NCI-H524 treated with DMSO at 0.1 percent for 48 hours (cell line): Measurements from ENCODE around the gene CATSPERB.
A peak's percentile ranks its signal among the peaks of the same experiment; 100 is the strongest.
"Not testable (repeated sequence)": the region's sequence is repeated elsewhere in the genome, so short reads cannot be mapped to it uniquely, and the experiment has no call there.

ENCODE experiments used
- DNase-seq: peaks from one replicate; lab custom pipeline; 2025; lab: John Stamatoyannopoulos, UW

The CATSPERB gene

GRCh38 chr14:91731986-91732385, at the start of gene CATSPERB:
TSS of gene CATSPERB (minus strand) at chr14:91732086. CDS start at chr14:91729479, 2,607 bp downstream.
- DNase-seq, result no peak

GRCh38 chr14:91780452-91780851, 48.6 kb upstream of the CATSPERB start:
- DNase-seq, result no peak

- DNase-seq, result no peak
Measured at GRCh38 chr14:91778217-91778616, 46.3 kb upstream of the CATSPERB start.

GRCh38 chr14:91774140-91775096, 42.5 kb upstream of the CATSPERB start:
- no peak for DNase-seq

GRCh38 chr14:91770185-91770584, 38.3 kb upstream of the CATSPERB start:
- no peak for DNase-seq

- no peak for DNase-seq
Measured at GRCh38 chr14:91755570-91756295, 23.8 kb upstream of the CATSPERB start.

GRCh38 chr14:91754819-91755218, 22.9 kb upstream of the CATSPERB start:
- DNase-seq, result no peak

- DNase-seq, result no peak
Measured at GRCh38 chr14:91754185-91754584, 22.3 kb upstream of the CATSPERB start.

- no peak for DNase-seq
Measured at GRCh38 chr14:91753501-91754128, 21.7 kb upstream of the CATSPERB start.

- no peak for DNase-seq
Measured at GRCh38 chr14:91752961-91753360, 21.1 kb upstream of the CATSPERB start.

- no peak for DNase-seq
Measured at GRCh38 chr14:91751719-91752118, 19.8 kb upstream of the CATSPERB start.

GRCh38 chr14:91750634-91751198, 18.8 kb upstream of the CATSPERB start:
- no peak for DNase-seq

GRCh38 chr14:91749868-91750267, 18.0 kb upstream of the CATSPERB start:
- peak; percentile 51 for DNase-seq

GRCh38 chr14:91748049-91748448, 16.2 kb upstream of the CATSPERB start:
- DNase-seq, result no peak

- DNase-seq, result no peak
Measured at GRCh38 chr14:91745344-91745743, 13.5 kb upstream of the CATSPERB start.

GRCh38 chr14:91744068-91744480, 12.2 kb upstream of the CATSPERB start:
- no peak for DNase-seq

- DNase-seq, result no peak
Measured at GRCh38 chr14:91743305-91743653, 11.4 kb upstream of the CATSPERB start.

GRCh38 chr14:91742621-91743304, 10.9 kb upstream of the CATSPERB start:
- DNase-seq, result no peak

GRCh38 chr14:91739867-91740266, 8.0 kb upstream of the CATSPERB start:
- DNase-seq, result not testable (repeated sequence)

- DNase-seq, result no peak
Measured at GRCh38 chr14:91737619-91738018, 5.7 kb upstream of the CATSPERB start.

- no peak for DNase-seq
Measured at GRCh38 chr14:91732859-91733477, 1.1 kb upstream of the CATSPERB start.
